Measurements from ENCODE around the gene RPRD1B.

- no peak for TF ChIP-seq CTCF (IDR thresholded peaks at IDR 0.05; ENCODE audit: poor library complexity)
- TF ChIP-seq EZH2phosphoT487 (IDR thresholded peaks at IDR 0.05; ENCODE audit: low read depth, severe bottlenecking, unreplicated experiment) = no peak
These were observed 88.2 kb downstream of the RPRD1B start for GRCh38 chr20:38121741-38122140.
